Breast epithelium (tissue), 3 donors: ENCODE results near the gene STK31.
"Not testable (repeated sequence)": the region's sequence is repeated elsewhere in the genome, so short reads cannot be mapped to it uniquely, and the experiment has no call there.

Experiments used
- CTCF ChIP-seq, 3 donors: fragments of 450-650 bp; IDR thresholded peaks; one replicate each; pipeline ENCODE4 v1.5.1; 2016 to 2017; ENCODE audit warnings: antibody characterized with exemption in 3 of 3, mild to moderate bottlenecking in 3 of 3, moderate library complexity in 3 of 3
- POLR2A ChIP-seq: fragments of 450-650 bp; IDR thresholded peaks from one replicate; pipeline ENCODE4 v1.6.1; 2016; ENCODE audit warnings: antibody characterized with exemption, mild to moderate bottlenecking, moderate library complexity

- TF ChIP-seq CTCF (IDR thresholded peaks at IDR 0.05); POLR2A: not testable (repeated sequence)
Observed at GRCh38 chr7:23828125-23828524, 118.1 kb downstream of the STK31 start.
